ENCODE measurements around the gene MGMT.
A peak's percentile ranks its signal among the peaks of the same experiment; 100 is the strongest.
"Not testable (repeated sequence)": the region's sequence is repeated elsewhere in the genome, so short reads cannot be mapped to it uniquely, and the experiment has no call there.

MGMT gene

DNA sequence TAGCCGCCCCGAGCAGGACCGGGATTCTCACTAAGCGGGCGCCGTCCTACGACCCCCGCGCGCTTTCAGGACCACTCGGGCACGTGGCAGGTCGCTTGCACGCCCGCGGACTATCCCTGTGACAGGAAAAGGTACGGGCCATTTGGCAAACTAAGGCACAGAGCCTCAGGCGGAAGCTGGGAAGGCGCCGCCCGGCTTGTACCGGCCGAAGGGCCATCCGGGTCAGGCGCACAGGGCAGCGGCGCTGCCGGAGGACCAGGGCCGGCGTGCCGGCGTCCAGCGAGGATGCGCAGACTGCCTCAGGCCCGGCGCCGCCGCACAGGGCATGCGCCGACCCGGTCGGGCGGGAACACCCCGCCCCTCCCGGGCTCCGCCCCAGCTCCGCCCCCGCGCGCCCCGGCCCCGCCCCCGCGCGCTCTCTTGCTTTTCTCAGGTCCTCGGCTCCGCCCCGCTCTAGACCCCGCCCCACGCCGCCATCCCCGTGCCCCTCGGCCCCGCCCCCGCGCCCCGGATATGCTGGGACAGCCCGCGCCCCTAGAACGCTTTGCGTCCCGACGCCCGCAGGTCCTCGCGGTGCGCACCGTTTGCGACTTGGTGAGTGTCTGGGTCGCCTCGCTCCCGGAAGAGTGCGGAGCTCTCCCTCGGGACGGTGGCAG lies at the start of gene MGMT:
Gene MGMT, plus strand, starts transcription at position 539 of the 656 bp plus-strand sequence.
- peak; percentile 98 for DNase-seq (ENCODE audit: low read depth in 2 of 2)

- DNase-seq (ENCODE audit: low read depth in 2 of 2): no peak
Observed at GRCh38 chr10:129417870-129418269, 49.2 kb upstream of the MGMT start.

DNA sequence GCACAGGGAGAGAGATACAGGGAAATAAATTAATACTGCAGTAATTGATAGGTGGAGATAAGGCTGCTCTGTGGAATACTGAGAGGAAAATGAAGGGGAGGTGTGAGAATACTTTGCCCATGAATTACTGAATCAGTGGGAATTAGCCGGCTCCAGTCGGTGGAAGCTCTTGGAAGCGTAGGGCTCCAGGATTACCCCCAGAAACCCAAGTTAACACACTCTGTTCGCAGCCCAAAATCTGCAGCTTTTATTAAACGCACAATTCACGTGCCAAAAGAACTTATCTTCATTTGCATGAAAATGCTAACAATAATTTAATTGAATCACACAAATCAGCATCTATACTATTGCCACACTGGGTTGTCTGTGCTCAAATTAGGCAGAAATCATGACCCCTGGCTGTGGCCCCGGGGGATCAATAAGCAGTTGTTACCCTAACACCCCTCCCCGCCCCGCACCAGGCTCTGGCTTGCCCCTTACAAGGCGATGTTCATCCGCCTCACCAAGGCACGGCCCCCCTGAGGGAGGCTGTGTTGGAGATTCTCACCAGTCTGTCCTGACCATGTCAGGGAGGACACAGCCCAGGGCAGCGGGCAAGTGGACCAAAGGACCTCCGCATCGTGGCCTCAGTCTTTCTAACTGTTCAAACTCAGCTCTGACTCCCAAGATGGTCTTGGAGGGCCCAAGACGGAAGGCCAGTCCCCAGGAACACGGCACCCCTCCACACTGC lies 48.4 kb upstream of the MGMT start:
- no peak for DNase-seq (ENCODE audit: low read depth in 2 of 2)

DNA sequence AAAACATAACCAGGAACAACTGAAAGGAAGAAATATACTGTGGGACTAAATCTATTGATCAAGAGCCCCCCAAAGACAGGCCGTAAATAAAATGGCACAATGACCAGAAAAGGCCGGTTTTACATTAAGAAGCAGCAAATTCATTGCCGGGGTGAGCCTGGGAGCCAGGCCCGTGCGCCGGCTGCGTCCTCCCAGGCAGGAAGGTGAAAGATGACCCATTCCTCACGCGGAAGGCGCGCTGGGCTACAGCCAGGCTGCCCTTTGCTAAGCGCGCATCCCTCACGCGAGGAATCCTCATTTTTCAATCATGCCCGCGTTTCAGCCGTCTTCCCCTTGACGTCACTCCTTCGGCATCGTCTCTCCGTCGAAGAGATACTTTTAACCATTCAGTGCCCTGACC lies 47.6 kb upstream of the MGMT start:
- no peak for DNase-seq (ENCODE audit: low read depth in 2 of 2)

- DNase-seq (ENCODE audit: low read depth in 2 of 2): no peak
Observed at GRCh38 chr10:129421399-129422010, 45.5 kb upstream of the MGMT start.

- DNase-seq (ENCODE audit: low read depth in 2 of 2): no peak
Observed at GRCh38 chr10:129424978-129425377, 42.1 kb upstream of the MGMT start.

DNA sequence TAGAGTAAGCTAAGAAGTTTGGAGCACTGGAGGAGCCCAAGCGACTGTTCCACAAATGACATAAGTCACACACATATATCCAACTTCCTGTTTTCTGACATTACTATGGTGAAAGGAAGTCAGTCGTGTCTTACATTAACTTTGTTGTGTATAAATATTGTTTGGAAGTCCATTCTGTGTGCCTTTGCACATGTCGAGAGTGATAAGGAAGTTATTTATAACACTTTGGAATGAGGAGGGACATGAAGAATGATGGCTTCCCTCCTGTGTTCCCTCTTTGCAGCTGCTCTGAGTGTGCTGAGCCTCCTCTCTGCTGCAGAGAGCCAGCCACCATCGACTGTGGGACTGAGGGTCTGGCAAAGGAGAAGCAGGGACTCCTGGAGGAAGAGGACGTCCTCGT lies 40.4 kb upstream of the MGMT start:
- no peak for DNase-seq (ENCODE audit: low read depth in 2 of 2)

GRCh38 chr10:129433266-129433665 lies 33.8 kb upstream of the MGMT start:
- no peak for DNase-seq (ENCODE audit: low read depth in 2 of 2)

DNA sequence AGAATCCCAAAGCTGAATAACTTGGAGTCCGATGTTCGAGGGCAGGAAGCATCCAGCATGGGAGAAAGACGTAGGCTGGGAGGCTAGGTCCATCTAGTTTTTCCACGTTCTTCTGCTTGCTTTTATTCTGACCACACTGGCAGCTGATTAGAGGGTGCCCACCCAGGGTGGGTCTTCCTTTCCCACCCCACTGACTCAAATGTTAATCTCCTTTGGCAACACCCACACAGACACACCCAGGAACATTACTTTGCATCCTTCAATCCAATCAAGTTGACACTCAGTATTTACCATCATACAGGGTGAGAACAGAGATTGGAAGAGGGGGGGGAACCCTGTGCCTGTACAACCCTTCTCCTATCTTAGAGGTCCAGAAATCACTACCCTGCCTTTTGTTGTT lies 31.3 kb upstream of the MGMT start:
- not testable (repeated sequence) for DNase-seq (ENCODE audit: low read depth in 2 of 2)

DNA sequence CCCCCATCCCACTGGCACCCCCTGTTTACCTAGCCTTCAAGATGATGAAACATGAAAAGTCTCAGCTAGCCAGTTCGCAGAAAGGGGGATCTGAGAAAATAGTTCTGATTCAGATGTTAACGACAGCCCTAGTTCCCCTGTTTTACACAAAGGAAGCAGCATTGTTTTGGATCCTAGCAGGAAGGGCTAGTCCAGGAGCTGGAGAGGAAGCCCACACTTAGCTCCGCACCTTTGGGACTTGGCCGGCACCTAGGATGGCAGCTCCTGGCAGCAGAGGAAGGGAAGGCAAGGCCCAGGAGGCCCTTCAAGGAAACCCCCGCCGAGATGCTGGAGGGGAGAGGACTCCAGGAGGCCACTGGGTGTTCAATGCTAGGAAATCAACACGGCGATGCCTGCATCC lies 29.0 kb upstream of the MGMT start:
- DNase-seq (ENCODE audit: low read depth in 2 of 2): no peak

- no peak for DNase-seq (ENCODE audit: low read depth in 2 of 2)
Observed at GRCh38 chr10:129440247-129440646, 26.8 kb upstream of the MGMT start.

DNA sequence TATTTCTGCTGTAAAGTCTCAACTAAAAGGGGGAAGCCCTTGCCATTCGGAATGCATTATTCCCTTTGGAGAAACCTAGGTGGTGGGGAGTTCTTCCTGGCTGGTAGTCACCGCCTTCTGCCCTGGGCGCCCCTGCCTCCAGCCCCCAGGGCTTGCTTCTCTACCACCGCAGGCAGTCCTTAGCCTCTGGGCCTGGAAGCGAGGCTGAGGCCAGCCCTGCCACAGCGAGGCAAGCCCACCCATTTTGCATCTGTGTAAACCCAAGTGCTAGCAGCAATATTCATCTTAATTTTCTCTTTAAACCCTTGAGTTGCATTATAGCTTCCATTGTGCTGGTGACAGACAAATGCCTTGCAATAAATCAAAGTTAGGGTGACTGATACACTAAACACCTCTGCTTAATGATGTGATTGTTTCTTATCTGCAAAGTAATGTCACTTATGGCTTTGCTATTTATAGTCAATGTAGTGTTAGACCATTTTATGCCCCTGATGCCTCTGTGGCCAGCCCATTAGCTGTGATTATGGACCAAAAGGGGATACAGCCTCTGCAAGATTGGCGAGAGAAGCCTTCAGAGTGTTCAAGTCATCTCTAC lies 26.2 kb upstream of the MGMT start:
- no peak for DNase-seq (ENCODE audit: low read depth in 2 of 2)

DNA sequence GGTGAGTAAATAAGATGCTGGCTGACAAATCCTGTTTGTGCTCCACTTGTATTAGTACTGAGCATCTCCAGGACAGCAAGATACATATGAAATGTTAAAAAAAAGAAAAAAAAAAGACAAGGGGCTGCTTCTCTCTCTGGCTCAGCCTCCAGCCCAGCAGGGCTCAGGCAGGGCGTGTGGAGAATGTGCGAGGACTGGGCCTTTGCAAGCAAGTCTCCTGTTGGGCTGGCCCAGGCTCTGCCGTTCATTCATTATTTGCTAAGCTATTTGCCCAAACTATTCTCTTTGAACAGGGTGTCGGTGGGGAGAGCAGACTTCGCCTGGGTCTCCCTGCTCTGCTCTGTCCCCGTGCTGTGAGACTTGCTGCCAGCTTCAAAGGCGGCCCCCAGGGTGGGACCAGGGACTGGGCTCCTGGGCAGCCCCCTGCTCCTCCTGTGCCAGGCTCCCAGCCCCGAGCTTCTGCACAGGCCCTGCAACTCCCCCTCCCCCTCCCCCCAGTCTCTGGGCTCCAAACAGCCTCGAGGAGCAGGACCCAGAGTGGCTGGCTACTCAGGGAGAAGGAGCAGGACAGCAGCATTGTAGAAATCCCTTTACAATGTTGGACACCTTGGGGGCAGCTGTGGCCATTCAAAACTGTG lies 25.6 kb upstream of the MGMT start:
- DNase-seq (ENCODE audit: low read depth in 2 of 2): no peak

DNA sequence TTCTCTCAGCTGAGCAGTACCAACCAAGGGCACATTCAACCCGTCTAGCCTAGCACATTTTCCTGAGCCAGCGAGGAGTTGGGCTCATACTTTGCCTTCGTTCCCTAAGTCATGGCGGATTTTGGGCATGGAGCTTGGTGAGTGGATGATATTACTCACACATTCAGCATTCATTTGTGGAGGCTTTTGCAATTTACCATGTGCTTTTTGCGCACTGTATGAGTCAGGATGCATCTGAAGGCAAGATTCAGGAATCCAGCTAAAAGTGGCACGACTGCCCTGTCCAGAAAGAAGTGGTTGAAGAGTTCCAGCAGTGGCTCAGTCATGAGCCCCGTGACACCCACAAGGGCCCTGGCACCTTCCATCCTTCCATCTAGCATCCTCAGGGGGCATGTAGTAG lies 24.2 kb upstream of the MGMT start:
- DNase-seq (ENCODE audit: low read depth in 2 of 2): no peak

DNA sequence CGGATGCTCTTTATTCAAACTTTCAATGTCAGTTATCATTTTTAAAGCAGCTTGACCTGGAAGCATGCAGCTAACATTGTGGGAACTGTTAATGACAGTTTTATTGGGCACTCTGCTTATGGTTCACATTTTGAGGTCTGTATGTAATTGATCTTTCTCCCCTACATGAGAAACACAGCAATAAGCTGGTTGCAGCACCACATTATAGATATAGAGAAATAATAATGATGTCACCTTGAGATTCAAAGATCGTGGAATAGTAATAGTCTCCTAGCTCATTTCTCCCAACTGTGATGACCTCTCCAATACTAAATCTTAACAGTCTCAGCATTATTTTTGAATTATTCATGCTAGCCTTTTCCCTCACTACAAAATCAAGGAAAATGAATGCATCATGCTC lies 22.7 kb upstream of the MGMT start:
- no peak for DNase-seq (ENCODE audit: low read depth in 2 of 2)

DNA sequence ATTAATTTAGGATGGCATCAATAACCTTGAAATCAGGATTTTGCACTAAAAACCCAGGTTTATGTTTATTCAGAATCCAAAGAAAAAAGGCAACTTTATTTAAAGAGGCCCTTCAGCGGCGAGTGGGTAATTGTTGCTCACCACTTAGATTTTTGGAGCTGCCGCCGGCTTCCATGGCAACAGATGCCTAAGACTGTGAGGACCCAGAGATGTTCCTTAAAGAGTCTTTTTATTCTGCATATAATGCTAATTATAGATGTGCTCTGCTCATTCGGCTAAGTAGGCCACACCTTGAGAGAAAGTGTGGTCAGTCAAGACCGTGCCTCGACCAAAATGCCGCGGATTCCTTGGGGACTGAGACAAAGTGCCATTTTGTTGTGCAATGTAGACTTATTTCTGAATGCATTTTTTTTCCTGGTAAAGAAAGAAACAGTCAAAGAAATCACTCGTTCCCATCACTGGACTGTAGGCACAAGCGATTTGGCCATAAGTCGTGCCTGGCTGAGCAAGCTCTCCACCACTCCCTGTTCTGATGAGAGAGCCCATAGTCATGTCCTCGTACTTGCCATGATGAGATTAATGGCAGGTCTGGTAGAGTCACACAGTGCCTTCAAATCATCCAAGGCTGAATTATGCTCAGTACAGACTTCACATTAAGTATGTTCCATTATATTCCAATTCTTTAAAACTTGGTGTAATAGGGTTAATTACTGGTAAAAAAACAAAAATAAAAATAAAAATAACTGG lies 21.4 kb upstream of the MGMT start:
- DNase-seq (ENCODE audit: low read depth in 2 of 2): no peak

- no peak for DNase-seq (ENCODE audit: low read depth in 2 of 2)
Observed at GRCh38 chr10:129446183-129446581, 20.9 kb upstream of the MGMT start.

DNA sequence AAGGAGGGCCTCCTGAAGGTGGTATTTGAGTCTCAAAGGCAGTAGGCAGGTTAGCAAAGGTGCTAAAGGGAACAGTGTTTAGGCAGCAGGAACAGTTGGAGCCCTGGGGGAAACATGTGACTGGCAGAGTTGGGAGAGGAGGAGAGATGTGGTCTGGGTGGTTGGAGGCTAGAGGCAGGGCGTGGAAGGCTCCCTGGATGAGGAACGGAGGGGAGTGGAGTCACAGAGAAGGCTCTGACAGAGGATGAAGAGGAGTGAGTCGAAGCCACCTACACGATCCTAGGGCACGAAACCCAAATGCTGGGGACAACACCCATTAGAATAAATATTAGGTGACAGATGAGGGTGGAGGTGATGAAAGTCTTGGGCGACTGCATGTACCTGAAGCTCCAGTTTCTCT lies 19.6 kb upstream of the MGMT start:
- DNase-seq (ENCODE audit: low read depth in 2 of 2): no peak

DNA sequence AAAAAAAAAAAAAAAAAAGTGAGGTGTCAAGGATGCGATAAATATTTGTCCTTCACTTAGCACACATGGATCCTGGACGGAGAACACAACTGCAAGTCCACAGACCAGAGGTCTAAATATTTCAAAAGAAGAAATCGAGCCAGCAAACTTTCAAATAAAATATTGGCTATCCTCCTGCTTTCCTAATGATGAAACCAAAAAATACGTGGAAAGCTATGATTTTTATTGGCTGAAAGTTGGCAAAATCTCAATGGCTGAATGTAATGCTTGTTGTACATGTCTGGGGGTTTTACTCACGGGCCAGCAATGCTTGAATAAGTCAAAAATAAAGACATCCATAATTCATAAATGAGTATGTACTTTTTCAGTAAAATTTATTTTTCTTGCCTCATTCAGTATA lies 19.0 kb upstream of the MGMT start:
- no peak for DNase-seq (ENCODE audit: low read depth in 2 of 2)

GRCh38 chr10:129448539-129448938 lies 18.5 kb upstream of the MGMT start:
- no peak for DNase-seq (ENCODE audit: low read depth in 2 of 2)

DNA sequence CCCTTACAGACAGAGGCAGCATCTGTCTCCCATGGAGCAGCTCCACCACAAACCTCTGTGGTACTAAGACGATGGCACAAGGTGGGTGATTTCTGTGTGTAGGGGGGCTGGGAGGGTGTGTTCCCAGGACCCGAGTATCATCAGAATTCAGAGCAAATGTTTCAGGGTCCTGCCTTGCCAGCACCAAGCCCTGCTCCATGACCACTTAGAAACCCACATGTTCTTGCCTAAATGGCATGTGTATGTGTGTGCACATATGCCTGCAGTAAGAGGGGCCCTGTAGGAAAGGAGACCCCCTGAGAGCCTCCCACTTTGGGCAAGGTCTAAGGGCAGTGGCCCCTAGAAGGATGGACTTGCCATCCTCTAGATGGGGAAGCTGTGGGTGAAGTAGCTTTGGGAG lies 17.1 kb upstream of the MGMT start:
- DNase-seq (ENCODE audit: low read depth in 2 of 2): no peak

GRCh38 chr10:129450391-129450790 lies 16.6 kb upstream of the MGMT start:
- no peak for DNase-seq (ENCODE audit: low read depth in 2 of 2)

Data from stimulated activated CD4-positive, alpha-beta T cell treated with anti-CD3 and anti-CD28 coated beads, Interleukin-12 subunit alpha, Interleukin-12 subunit beta, amount 100 ng/mL, for 24 hours (primary cell).